ENCODE data around the gene CUTA. TPM values are rescaled to one million over a fixed set of nuclear protein-coding genes. Genes with fewer than 3 reads are reported as not detected.

The CUTA gene
- 267 and 351 TPM in 2 replicates for total RNA-seq

GRCh38 chr6:33417903-33418689, at the start of gene CUTA:
Gene CUTA (minus strand): TSS chr6:33418107. CDS start chr6:33418000, 107 bp downstream.

DNA sequence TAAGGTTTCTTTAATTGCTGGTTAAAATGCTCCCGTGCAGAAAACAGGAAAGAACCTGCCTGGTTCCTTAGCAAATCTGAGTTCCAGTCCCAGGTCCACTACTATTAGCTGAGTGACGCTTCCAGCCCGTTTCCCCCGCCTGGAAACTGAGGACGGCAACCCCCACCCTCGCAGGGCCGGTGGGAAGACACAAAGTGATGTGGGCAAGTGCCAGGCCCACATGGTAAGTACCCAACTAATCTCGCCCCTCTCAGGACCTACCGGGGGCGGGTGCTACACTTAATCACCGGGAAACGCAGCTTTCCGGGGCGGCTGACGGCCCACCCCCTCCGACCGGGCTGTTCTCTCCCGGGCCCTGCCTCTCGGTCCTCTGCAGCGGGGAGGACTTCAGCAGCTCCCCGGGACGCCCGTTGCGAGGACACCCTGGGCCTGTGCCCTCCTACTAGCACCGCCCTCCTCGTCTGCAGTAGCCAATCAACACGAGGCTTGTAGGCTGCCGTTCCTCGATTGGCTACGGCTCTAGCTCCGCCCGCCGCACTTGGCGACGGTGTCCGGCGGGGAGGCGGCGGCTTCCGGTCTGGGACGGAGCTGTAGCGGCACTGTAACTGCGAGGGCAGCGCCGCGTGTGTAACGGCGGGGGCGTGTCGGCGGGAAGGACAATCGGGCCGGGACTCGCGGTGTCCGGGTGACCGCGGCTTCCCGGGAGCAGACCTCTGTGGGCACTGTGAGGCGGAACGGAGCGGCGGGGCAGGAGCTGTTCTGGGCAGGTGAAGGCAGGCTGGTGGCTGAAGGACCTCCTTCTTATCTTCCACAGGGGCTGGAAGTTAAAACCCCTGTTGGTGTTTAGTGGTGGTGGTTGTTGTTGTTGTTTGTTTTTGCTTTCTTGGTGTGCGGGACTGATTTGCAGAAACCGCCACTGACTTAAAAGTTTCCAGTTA, 36.4 kb upstream of the CUTA start, which contains the start of gene ZBTB9:
Gene ZBTB9, plus strand, starts transcription at position 568 of the 938 bp plus-strand sequence. CDS start 525 bp downstream, outside the sequence.

GRCh38 chr6:33419580-33420490, 1.9 kb upstream of the CUTA start, which contains the start of gene SYNGAP1:
Gene SYNGAP1 (plus strand): TSS chr6:33420065. CDS start chr6:33420265, 200 bp downstream.

GRCh38 chr6:33410711-33411631, 6.9 kb downstream of the CUTA start, which contains the start of gene PHF1:
Gene PHF1 (plus strand): TSS chr6:33411014. CDS start chr6:33412264, 1,250 bp downstream.

GRCh38 chr6:33391278-33391921, 26.5 kb downstream of the CUTA start, which contains the start of gene KIFC1:
Gene KIFC1 (plus strand): TSS chr6:33391823. CDS start chr6:33391986, 163 bp downstream.

Other genes with a start within 250 kb of the CUTA start
- gene COL11A2, start 225.6 kb downstream of the CUTA start, total RNA-seq: 0.33 and 0.63 TPM in 2 replicates
- gene RXRB, start 217.4 kb downstream of the CUTA start, total RNA-seq: 17.8 and 24.0 TPM in 2 replicates
- 107 and 109 TPM in 2 replicates for gene SLC39A7, start 217.2 kb downstream of the CUTA start, total RNA-seq
- gene HSD17B8, start 213.5 kb downstream of the CUTA start, total RNA-seq: 17.4 and 30.6 TPM in 2 replicates
- 18.4 and 27.4 TPM in 2 replicates for gene RING1, start 209.6 kb downstream of the CUTA start, total RNA-seq
- gene VPS52, start 146.2 kb downstream of the CUTA start, total RNA-seq: 33.6 and 34.9 TPM in 2 replicates
- 2,376 and 3,028 TPM in 2 replicates for gene RPS18, start 146.0 kb downstream of the CUTA start, total RNA-seq
- gene B3GALT4, start 141.0 kb downstream of the CUTA start, total RNA-seq: 3.7 and 16.6 TPM in 2 replicates
- gene WDR46, start 128.9 kb downstream of the CUTA start, total RNA-seq: 45.5 and 86.5 TPM in 2 replicates
- 39.6 and 67.3 TPM in 2 replicates for gene PFDN6, start 128.5 kb downstream of the CUTA start, total RNA-seq
- gene RGL2, start 119.2 kb downstream of the CUTA start, total RNA-seq: 27.1 and 50.1 TPM in 2 replicates
- 182 and 475 TPM in 2 replicates for gene TAPBP, start 104.0 kb downstream of the CUTA start, total RNA-seq
- gene ZBTB22, start 100.4 kb downstream of the CUTA start, total RNA-seq: 14.3 and 27.6 TPM in 2 replicates
- gene DAXX, start 95.1 kb downstream of the CUTA start, total RNA-seq: 27.1 and 41.7 TPM in 2 replicates
- 9.0 and 126 TPM in 2 replicates for gene KIFC1, start 26.3 kb downstream of the CUTA start, total RNA-seq
- gene PHF1, start 7.1 kb downstream of the CUTA start, total RNA-seq: 22.3 and 28.0 TPM in 2 replicates
- 2.3 and 8.4 TPM in 2 replicates for gene SYNGAP1, start 2.0 kb upstream of the CUTA start, total RNA-seq
- 6.0 and 7.1 TPM in 2 replicates for gene ZBTB9, start 36.5 kb upstream of the CUTA start, total RNA-seq
- gene BAK1, start 162.2 kb upstream of the CUTA start, total RNA-seq: 20.8 and 25.3 TPM in 2 replicates
- gene ITPR3, start 203.2 kb upstream of the CUTA start, total RNA-seq: 72.2 and 91.1 TPM in 2 replicates